NCI-H82 treated with DMSO at 0.1 percent for 48 hours (cell line): ENCODE results near the gene PTPRN2.
"Not testable (repeated sequence)": the region's sequence is repeated elsewhere in the genome, so short reads cannot be mapped to it uniquely, and the experiment has no call there.

ENCODE experiments used
- DNase-seq: peaks from one replicate; lab custom pipeline; 2025; ENCODE audit not compliant: unreplicated experiment; lab: John Stamatoyannopoulos, UW

Gene PTPRN2

GRCh38 chr7:157519246-157519645 is 1068.4 kb downstream of the PTPRN2 start:
- no peak for DNase-seq

- no peak for DNase-seq
Measured at GRCh38 chr7:157518514-157519175, 1069.0 kb downstream of the PTPRN2 start.

DNA sequence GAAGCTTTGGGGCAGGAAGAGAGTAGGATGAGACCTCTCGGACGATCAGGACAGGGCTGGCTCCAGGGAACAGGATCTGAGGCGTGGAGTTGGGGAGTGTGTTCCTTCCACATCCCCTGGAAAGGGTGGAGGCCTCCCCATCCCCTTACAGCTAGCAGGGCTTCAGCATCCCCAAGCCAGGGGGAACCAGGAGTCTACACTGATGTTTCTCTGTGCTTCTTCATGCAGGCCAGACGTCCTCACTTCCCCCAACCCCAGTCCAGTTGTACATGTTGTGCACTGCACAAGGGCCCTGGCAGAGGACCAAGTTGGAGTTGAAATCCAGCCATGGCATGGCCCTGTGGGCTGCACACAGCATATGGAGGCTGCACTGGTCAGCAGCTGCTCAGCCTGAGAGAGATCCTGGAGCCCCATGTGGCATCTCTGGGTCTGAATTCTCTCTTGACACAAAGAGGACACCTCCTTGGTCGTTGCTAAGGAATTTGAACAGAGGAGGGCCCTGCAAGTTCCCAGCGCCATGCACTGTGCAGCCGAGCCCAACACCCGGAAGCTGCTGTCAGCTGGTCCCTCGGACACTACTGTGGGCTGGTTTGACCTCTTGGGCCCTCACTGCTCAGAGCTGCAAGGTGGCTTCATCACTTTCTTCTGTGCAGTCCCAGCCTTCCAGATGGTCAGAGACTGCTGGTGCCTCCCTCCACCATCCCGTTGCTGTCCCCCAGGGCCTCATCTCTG is 1069.7 kb downstream of the PTPRN2 start:
- no peak for DNase-seq

DNA sequence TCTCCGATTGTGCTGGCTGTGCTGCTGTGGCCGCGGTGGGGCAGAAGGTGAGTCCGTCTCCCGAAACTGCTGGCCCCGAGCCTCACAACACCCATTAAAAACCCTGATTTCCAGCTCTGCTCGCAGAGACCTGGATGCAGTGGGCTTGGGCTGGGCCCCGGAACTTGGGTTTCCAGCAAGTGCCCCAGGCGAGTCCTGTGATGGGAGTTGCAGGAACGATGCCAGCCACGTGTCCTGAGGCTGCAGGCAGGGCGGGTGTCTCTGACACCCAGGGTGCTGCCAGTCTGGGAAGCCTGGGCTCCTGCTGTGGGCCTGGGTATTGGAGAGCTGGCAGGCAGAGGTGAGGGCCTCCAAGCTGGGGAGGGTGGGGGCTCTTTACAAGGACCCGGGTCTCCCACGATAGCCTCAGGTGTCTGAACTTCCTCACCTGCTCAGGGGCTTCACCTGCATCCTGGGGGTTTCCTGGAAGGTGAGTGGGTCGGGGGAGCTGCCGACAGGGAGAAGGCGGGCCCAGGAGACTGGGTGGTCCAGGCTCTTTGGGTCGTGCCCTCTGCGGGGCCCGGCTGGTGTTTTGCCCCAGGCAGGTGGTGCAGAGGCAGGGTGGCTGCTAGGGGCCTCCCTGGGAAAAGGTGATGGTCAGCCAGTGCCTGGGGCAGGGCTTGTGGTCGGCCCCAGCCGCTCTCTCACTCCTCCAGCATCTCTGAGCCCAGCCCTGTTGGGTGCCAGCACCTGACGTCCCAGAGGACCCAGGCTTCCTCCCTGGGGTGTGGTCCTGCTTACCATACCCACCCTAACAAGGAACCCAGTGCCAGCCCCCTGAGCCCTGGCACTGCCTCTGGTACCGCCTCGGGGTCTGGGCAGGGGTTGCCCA is 1070.5 kb downstream of the PTPRN2 start:
- DNase-seq: no peak

GRCh38 chr7:157516311-157516710 is 1071.3 kb downstream of the PTPRN2 start:
- no peak for DNase-seq

GRCh38 chr7:157515342-157516041 is 1072.1 kb downstream of the PTPRN2 start:
- no peak for DNase-seq

DNA sequence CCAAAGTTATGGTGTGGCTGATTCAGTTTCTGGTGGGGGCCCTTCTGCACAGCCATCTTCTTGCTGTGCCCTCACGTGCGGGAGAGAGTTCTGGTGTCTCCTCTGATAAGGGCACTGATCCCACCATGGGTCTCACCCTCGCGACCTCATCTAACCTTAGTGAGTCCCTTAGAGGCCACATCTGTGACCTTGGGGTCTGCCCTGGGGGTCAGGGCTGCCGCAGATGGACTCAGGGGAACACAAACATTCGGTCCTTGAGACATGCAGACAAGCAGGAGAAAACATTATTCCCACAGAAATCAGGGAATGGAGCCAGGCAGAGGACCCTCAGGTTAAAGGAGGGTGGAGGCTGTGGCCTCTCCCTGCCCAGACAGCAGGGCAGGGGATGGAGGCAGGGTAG is 1072.9 kb downstream of the PTPRN2 start:
- DNase-seq: no peak

DNA sequence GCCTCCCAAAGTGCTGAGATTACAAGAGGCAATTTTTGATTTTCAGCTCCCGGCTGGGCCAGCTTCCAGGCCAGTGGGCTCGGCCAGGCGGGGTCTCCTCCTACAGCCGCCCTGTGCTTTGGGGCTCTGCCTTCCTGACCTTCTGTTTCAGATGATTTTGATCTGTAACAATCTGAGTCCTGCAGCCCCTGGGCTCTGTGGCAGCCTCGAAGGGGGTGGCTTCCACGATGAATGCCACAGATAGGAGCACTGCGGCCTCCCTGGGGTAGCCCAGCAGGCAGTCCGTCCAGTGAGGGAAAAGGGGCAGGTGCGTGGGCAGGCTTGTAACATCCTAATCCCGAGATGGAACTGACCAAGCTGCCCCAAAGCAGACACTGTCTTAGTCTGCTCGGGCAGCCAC is 1073.3 kb downstream of the PTPRN2 start:
- DNase-seq: no peak

GRCh38 chr7:157513682-157514081 is 1073.9 kb downstream of the PTPRN2 start:
- DNase-seq: no peak

- no peak for DNase-seq
Measured at GRCh38 chr7:157513162-157513621, 1074.4 kb downstream of the PTPRN2 start.

GRCh38 chr7:157509226-157509625 is 1078.4 kb downstream of the PTPRN2 start:
- no peak for DNase-seq

DNA sequence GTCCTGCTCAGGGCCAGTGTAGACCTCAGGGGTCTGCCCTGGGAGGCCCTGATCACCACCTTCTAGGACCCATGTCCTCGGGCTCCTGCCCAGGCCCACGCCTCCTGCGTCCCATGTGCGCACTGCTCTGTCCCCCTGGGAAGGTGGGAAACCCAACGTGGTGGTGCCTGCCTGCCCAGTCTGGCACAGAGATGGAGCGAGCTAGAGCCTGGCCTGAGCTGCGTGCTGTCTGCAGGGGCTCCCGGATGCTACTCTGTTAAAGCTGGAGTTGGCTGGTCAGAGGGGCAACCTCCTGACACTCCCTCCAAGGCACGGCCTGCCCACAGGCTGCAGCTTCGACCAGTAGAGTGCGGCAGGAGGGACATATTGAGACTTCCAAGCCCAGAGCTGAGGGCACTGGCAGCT is 1079.1 kb downstream of the PTPRN2 start:
- no peak for DNase-seq

DNA sequence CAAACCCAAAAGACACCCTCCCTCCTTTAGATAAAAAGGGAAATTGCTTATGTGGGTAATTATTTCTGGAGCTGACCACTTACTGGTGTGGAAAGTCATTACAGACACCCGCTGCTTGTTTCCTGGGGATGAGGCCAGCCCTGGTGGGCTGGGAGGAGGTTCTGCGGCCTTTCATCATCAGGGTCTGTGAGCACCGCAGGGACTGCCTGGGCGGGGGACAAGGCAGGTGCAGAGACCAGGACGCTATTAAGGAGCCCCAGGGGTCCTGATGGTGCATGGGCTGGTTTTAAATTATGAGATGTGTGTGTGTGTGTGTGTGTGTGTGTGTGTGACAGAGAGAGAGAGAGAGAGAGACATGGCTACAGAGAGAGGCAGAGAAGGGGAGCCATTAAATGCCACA is 1079.6 kb downstream of the PTPRN2 start:
- no peak for DNase-seq

DNA sequence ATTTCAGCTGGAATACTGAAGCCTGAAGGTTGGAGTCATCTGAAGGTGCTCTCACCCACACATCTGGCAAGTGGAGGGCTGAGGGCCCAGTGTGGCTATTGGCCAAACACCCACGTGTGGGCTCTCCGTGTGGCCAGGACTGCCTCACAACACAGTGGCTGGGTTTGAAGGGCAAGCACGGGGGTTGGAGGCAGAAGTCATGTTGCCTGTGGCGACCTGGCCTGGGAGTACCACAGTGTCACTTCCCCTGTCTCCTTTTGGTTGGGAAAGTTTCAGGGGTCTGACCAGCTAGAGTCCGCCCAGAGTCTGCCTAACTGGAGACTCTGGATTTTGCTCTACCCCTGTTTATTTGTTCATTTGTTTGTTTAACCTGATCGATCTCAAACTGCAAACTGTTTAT is 1081.4 kb downstream of the PTPRN2 start:
- DNase-seq: no peak

- DNase-seq: no peak
Measured at GRCh38 chr7:157505646-157506045, 1082.0 kb downstream of the PTPRN2 start.

DNA sequence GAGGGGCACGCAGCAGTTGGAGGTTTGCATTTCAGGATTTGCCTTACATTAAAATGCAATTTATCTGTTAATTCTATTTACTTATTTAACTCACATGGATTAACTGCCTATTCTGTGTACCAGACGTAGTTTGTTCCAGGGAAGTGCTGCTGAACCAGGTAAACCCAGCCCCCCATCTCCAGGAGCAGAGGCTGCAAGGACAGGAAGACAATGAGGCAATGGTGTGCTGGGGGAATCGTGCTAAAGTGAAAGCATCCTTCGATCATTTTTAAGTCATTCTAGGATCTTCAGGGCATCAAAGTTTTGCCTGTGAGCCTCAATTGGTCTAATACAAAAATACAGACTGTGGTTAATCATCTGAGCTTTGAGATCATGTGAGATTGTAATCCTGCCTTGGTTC is 1084.4 kb downstream of the PTPRN2 start:
- DNase-seq: no peak

GRCh38 chr7:157502701-157503111 is 1084.9 kb downstream of the PTPRN2 start:
- DNase-seq: no peak

DNA sequence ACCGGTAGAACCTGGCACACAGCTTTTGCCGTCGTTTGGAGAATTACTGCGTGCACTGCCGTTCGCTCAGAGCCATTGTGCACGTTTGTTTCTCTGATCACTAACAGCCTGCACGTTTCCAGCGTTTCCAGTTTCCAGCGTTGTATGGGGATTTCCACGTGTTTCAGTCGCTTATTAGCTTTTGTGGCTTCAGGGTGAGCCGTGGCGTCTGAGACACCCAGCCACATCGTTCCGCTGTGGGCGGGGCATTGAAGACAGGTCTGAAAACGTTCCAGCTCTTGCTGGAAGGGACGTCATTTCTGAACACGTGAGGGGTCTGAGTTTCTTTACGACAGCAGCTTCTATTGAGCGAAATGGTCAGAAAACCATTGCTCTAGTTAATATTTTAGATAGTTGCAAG is 1086.0 kb downstream of the PTPRN2 start:
- DNase-seq: no peak

DNA sequence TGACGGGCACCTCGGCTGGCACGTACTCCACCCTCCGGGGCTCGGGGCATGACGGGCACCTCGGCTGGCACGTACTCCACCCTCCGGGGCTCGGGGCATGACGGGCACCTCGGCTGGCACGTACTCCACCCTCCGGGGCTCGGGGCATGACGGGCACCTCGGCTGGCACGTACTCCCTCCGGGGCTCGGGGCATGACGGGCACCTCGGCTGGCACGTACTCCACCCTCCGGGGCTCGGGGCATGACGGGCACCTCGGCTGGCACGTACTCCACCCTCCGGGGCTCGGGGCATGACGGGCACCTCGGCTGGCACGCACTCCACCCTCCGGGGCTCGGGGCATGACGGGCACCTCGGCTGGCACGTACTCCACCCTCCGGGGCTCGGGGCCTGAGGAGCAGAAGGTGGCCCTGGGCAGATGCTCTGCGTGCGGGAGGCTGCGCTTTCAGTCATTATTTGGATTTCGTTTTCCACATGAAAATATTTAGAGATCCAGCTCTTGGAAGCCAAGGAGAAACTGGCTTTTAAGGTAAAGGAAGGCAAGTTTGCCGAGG is 1086.6 kb downstream of the PTPRN2 start:
- not testable (repeated sequence) for DNase-seq

- DNase-seq: no peak
Measured at GRCh38 chr7:157500171-157500960, 1087.3 kb downstream of the PTPRN2 start.
